ENCODE data around the gene NEIL3. TPM values are rescaled to one million over a fixed set of nuclear protein-coding genes. Genes with fewer than 3 reads are reported as not detected.
A peak's percentile ranks its signal among the peaks of the same experiment; 100 is the strongest.

Gene NEIL3
- total and polyA plus RNA-seq, 2 of the 8 experiments (the other 6 are each of a cell fraction or from before 2014, with no cell fraction given), result 5.5 to 11.0 TPM

- no peak overlapping the region for H4K8ac ChIP-seq (ENCODE audit: extremely low read depth, insufficient read depth, low read length)
- no peak overlapping the region for H3K4me2 ChIP-seq (ENCODE audit: insufficient read depth in 1 of 2, low read depth in 2 of 2, low read length in 2 of 2)
- no peak overlapping the region for H3K4ac ChIP-seq (replicated peaks; ENCODE audit: insufficient read length, low read depth, low read length)
- ChIA-PET POLR2A (ENCODE audit: partially characterized antibody) (interaction anchor here (0.6 kb wide), 1 partner anchor 679 kb away, joined by 3 read pairs; no protein-coding TSS in a partner anchor), CTCF (ENCODE audit: partially characterized antibody) (no interaction called here)
- peak overlapping the region; percentile 62; the same call in 1 of the 2 replicates for H2AFZ ChIP-seq (ENCODE audit: low read length)
- H3K4me3 ChIP-seq (ENCODE audit: extremely low read depth in 1 of 4, insufficient read depth in 2 of 4, low read depth in 3 of 4, low read length in 4 of 4), result no peak overlapping the region
- no peaks in the 10 kb centered on the region; a peak in 1 of 4 replicates for H3K9me3 ChIP-seq (ENCODE audit: insufficient read depth in 2 of 2, low read depth in 1 of 2, low read length in 1 of 2)
- FAIRE-seq (no peak), DNase-seq (ENCODE audit: low read depth in 1 of 2, low spot score in 2 of 2) (no peak)
- H2BK5ac ChIP-seq (ENCODE audit: low read depth, low read length), result no peak overlapping the region
- H4K20me1 ChIP-seq (replicated peaks in 1 of 2; ENCODE audit: control insufficient read depth in 1 of 2, insufficient read depth in 2 of 2, low read length in 2 of 2), result no peaks in the 10 kb centered on the region
- H4K5ac ChIP-seq (ENCODE audit: insufficient read length, low read depth, low read length), result no peak overlapping the region
- H3K4me1 ChIP-seq (replicated peaks in 1 of 4; ENCODE audit: control insufficient read depth in 3 of 4, insufficient read depth in 4 of 4, low read length in 3 of 4), result 0 out of 7 replicates have a peak, but pooled peaks cover 0 to 5% (median 0%) of the 10 kb centered on the region in 4 experiments
- H3K27ac ChIP-seq (ENCODE audit: low read depth, low read length), result no peak overlapping the region
- H3K23ac ChIP-seq (ENCODE audit: insufficient read length), result no peak overlapping the region
- no peaks in the 10 kb centered on the region for H3K79me2 ChIP-seq (ENCODE audit: control insufficient read depth in 1 of 2, insufficient read depth in 2 of 2, low read length in 2 of 2)
- no peak overlapping the region for H3K18ac ChIP-seq (ENCODE audit: extremely low read depth, low read length)
- H2BK120ac ChIP-seq (replicated peaks; ENCODE audit: low read depth, low read length), result no peak overlapping the region
- no peak overlapping the region for H3K56ac ChIP-seq (replicated peaks; ENCODE audit: insufficient read length, low read depth, low read length)
- no peak overlapping the region for H2BK20ac ChIP-seq (ENCODE audit: low read length)
- H3K23me2 ChIP-seq (ENCODE audit: low read depth, low read length), result no peaks in the 10 kb centered on the region
- no peaks in the 10 kb centered on the region for H3K27me3 ChIP-seq (replicated peaks in 1 of 4; ENCODE audit: control insufficient read depth in 3 of 4, extremely low read depth in 1 of 4, insufficient read depth in 3 of 4, low read length in 3 of 4)
- no peak overlapping the region for H2BK15ac ChIP-seq (ENCODE audit: low read length)
- no peak overlapping the region for H3K9ac ChIP-seq (replicated peaks in 1 of 4; ENCODE audit: extremely low read depth in 1 of 4, low read depth in 3 of 4, low read length in 3 of 4)
- 86% methylated on average over 6 of the region's 6 CpGs; no CpG with 5 or more reads in 1 of the 2 experiments for WGBS, 2 experiments (ENCODE audit: extremely low coverage in 1 of 2, insufficient coverage in 1 of 2, insufficient read length in 1 of 2, insufficient replicate concordance in 2 of 2, low coverage in 1 of 2, low lambda C conversion rate in 2 of 2, missing lambda C conversion rate in 1 of 2)
- H2BK12ac ChIP-seq (ENCODE audit: low read depth, low read length), result no peak overlapping the region
- no peaks in the 10 kb centered on the region for H3K79me1 ChIP-seq (ENCODE audit: low read depth, low read length)
- H2AK5ac ChIP-seq (ENCODE audit: low read depth, low read length), result no peak overlapping the region
- no peak overlapping the region for H3K14ac ChIP-seq (ENCODE audit: insufficient read length)
- no peak overlapping the region for H4K91ac ChIP-seq (replicated peaks; ENCODE audit: insufficient read length, low read length)
- no peaks in the 10 kb centered on the region for H3K36me3 ChIP-seq (ENCODE audit: control insufficient read depth in 2 of 4, insufficient read depth in 4 of 4, low read length in 3 of 4)
- TF ChIP-seq EZH2 (IDR thresholded peaks at IDR 0.05; ENCODE audit: low read depth, low read length, severe bottlenecking), result no peak
- no peak for TF ChIP-seq POLR2AphosphoS5 (IDR thresholded peaks at IDR 0.05; ENCODE audit: low read depth, low read length)
- TF ChIP-seq MAFK (IDR thresholded peaks at IDR 0.05; ENCODE audit: low read depth, low read length), result no peak
- no peak for TF ChIP-seq TBP (IDR thresholded peaks at IDR 0.05; ENCODE audit: low read depth, low read length)
- TF ChIP-seq JUN (IDR thresholded peaks at IDR 0.05; ENCODE audit: low read depth, low read length), result no peak
- no peak for TF ChIP-seq JUND (IDR thresholded peaks at IDR 0.05; ENCODE audit: low read length)
- no peak for TF ChIP-seq GABPA (IDR thresholded peaks at IDR 0.05; ENCODE audit: borderline replicate concordance, insufficient read depth, low read length)
- no peak for TF ChIP-seq SUZ12 (IDR thresholded peaks at IDR 0.05; ENCODE audit: low read length)
- TF ChIP-seq SIN3A (conservative IDR thresholded peaks at IDR 0.05 in 1 of 2, IDR thresholded peaks at IDR 0.05 in 1 of 2; ENCODE audit: low read depth in 1 of 2, low read length in 2 of 2), result no peak
- TF ChIP-seq RAD21 (IDR thresholded peaks at IDR 0.05 in 1 of 2, conservative IDR thresholded peaks at IDR 0.05 in 1 of 2; ENCODE audit: low read depth in 2 of 2, low read length in 2 of 2), result no peak
- no peak for TF ChIP-seq E2F6 (IDR thresholded peaks at IDR 0.05)
These were observed 94.1 kb downstream of the NEIL3 start for GRCh38 chr4:177403746-177404145.

Measured in H1 (cell line).